Stimulated activated CD4-positive, alpha-beta T cell treated with anti-CD3 and anti-CD28 coated beads, Interleukin-1b, Interleukin-23, amount 100 ng/mL, for 1 hour (primary cell): ENCODE measurements around the gene FRMD5.
"Not testable (repeated sequence)": the region's sequence is repeated elsewhere in the genome, so short reads cannot be mapped to it uniquely, and the experiment has no call there.

ENCODE experiments used
- DNase-seq, 2 donors: peaks; one replicate each; pipeline ENCODE4 v3.0.0-alpha.2; 2020; ENCODE audit warnings: low read depth in 2 of 2

Gene FRMD5

GRCh38 chr15:44195151-44195740 lies at the start of gene FRMD5:
Gene FRMD5, minus strand, starts transcription at chr15:44195271.
- peak; percentile 66 to 73 for DNase-seq

GRCh38 chr15:44243829-44244228 lies 48.8 kb upstream of the FRMD5 start:
- DNase-seq = no peak

- no peak for DNase-seq
Measured at GRCh38 chr15:44243141-44243540, 48.1 kb upstream of the FRMD5 start.

- no peak for DNase-seq
Measured at GRCh38 chr15:44231842-44232241, 36.8 kb upstream of the FRMD5 start.

GRCh38 chr15:44229301-44229700 lies 34.2 kb upstream of the FRMD5 start:
- not testable (repeated sequence) for DNase-seq

GRCh38 chr15:44227584-44227983 lies 32.5 kb upstream of the FRMD5 start:
- DNase-seq = no peak

- not testable (repeated sequence) for DNase-seq
Measured at GRCh38 chr15:44227001-44227400, 31.9 kb upstream of the FRMD5 start.

GRCh38 chr15:44222478-44222877 lies 27.4 kb upstream of the FRMD5 start:
- DNase-seq = no peak

- no peak for DNase-seq
Measured at GRCh38 chr15:44219073-44219472, 24.0 kb upstream of the FRMD5 start.

- DNase-seq = no peak
Measured at GRCh38 chr15:44216958-44217357, 21.9 kb upstream of the FRMD5 start.

GRCh38 chr15:44215594-44215993 lies 20.5 kb upstream of the FRMD5 start:
- DNase-seq = no peak

GRCh38 chr15:44208956-44209355 lies 13.9 kb upstream of the FRMD5 start:
- DNase-seq = no peak

- no peak for DNase-seq
Measured at GRCh38 chr15:44207643-44208042, 12.6 kb upstream of the FRMD5 start.

- DNase-seq = no peak
Measured at GRCh38 chr15:44199393-44199792, 4.3 kb upstream of the FRMD5 start.

- peak in 1 of 2 donors; percentile 4 for DNase-seq
Measured at GRCh38 chr15:44194323-44195150, 534 bp downstream of the FRMD5 start.

GRCh38 chr15:44193651-44194322 lies 1.3 kb downstream of the FRMD5 start:
- no peak for DNase-seq

GRCh38 chr15:44188795-44189194 lies 6.3 kb downstream of the FRMD5 start:
- DNase-seq = no peak

GRCh38 chr15:44186705-44187104 lies 8.4 kb downstream of the FRMD5 start:
- DNase-seq = no peak

- no peak for DNase-seq
Measured at GRCh38 chr15:44183363-44183762, 11.7 kb downstream of the FRMD5 start.

GRCh38 chr15:44181410-44181809 lies 13.7 kb downstream of the FRMD5 start:
- DNase-seq = no peak

GRCh38 chr15:44177139-44177538 lies 17.9 kb downstream of the FRMD5 start:
- no peak for DNase-seq

GRCh38 chr15:44173813-44174212 lies 21.3 kb downstream of the FRMD5 start:
- DNase-seq = no peak

GRCh38 chr15:44163370-44163769 lies 31.7 kb downstream of the FRMD5 start:
- DNase-seq = no peak
